Smooth muscle cell (in vitro differentiated cells): ENCODE results near the gene ELMO1. TPM values are rescaled to one million over a fixed set of nuclear protein-coding genes. Genes with fewer than 3 reads are reported as not detected.

ENCODE experiments used
- DNase-seq: peaks from one replicate; lab custom pipeline; 2025; ENCODE audit not compliant: unreplicated experiment; lab: John Stamatoyannopoulos, UW
- H2AFZ ChIP-seq: fragments of 200-600 bp; sonication (generic); 2 replicates; pipeline ENCODE4 v1.6.0; 2016; ENCODE audit warnings: antibody characterized with exemption, low read depth, mild to moderate bottlenecking
- H3F3A ChIP-seq: fragments of 200-600 bp; sonication (generic); 2 replicates; pipeline ENCODE4 v1.6.0; 2017; ENCODE audit warnings: antibody characterized with exemption, low read depth
- H3K27ac ChIP-seq: fragments of 200-600 bp; sonication (generic); 2 replicates; pipeline ENCODE4 v1.5.1; 2016; ENCODE audit warnings: low read depth, mild to moderate bottlenecking
- H3K27me3 ChIP-seq: fragments of 200-600 bp; sonication (generic); 2 replicates; pipeline ENCODE4 v1.6.1; 2016; ENCODE audit warnings: low read depth, mild to moderate bottlenecking
- H3K36me3 ChIP-seq: fragments of 200-600 bp; sonication (generic); 2 replicates; pipeline ENCODE4 v1.5.1; 2016; ENCODE audit warnings: low read depth
- H3K4me1 ChIP-seq: fragments of 200-600 bp; sonication (generic); 2 replicates; pipeline ENCODE4 v1.5.1; 2016; ENCODE audit warnings: low read depth
- H3K4me2 ChIP-seq: fragments of 200-600 bp; sonication (generic); 2 replicates; pipeline ENCODE4 v1.6.0; 2016; ENCODE audit warnings: mild to moderate bottlenecking
- H3K4me3 ChIP-seq: fragments of 200-600 bp; sonication (generic); 2 replicates; pipeline ENCODE4 v1.5.1; 2016; ENCODE audit warnings: mild to moderate bottlenecking
- H3K79me2 ChIP-seq: fragments of 200-600 bp; sonication (generic); 2 replicates; pipeline ENCODE4 v1.6.0; 2016; ENCODE audit warnings: low read depth, mild to moderate bottlenecking
- H3K9ac ChIP-seq: fragments of 200-600 bp; sonication (generic); 2 replicates; pipeline ENCODE4 v1.6.0; 2016; ENCODE audit warnings: low read depth
- H3K9me3 ChIP-seq: fragments of 200-600 bp; sonication (generic); replicated peaks from 2 replicates; pipeline ENCODE4 v1.5.1; 2016; ENCODE audit warnings: low read depth
- H4K20me1 ChIP-seq: fragments of 200-600 bp; sonication (generic); 2 replicates; pipeline ENCODE4 v1.6.0; 2016; ENCODE audit warnings: low read depth
- WGBS: methylation state at CpG from one replicate; pipeline ENCODE4 v1.1.7; 2016; ENCODE audit warnings: low lambda C conversion rate; 5-methylcytosine and 5-hydroxymethylcytosine counted together
- polyA plus RNA-seq: library from polyadenylated mRNA; unstranded; fragments of >200 nt; fragmentation: Nextera tagmentation; extraction: Ambion mirVana; gene quantifications from 2 replicates; pipeline ENCODE4 v1.2.1, GENCODE V29; 2016
- total RNA-seq: library from RNA; depleted of rRNA; stranded (reverse); fragments of >200 nt; gene quantifications from 2 replicates; pipeline ENCODE4 v1.2.3, GENCODE V29; 2014
- TF ChIP-seq, protein P1 (sequence below): fragments of 200-600 bp; sonication (generic); IDR thresholded peaks from 2 replicates; pipeline ENCODE4 v1.5.1; 2017; ENCODE audit warnings: borderline replicate concordance, mild to moderate bottlenecking, antibody characterized with exemption; ENCODE audit not compliant: insufficient read depth, poor library complexity, severe bottlenecking

Gene ELMO1
- total and polyA plus RNA-seq, 2 experiments from 2014 or later, result 8.2 to 36.0 TPM

DNA sequence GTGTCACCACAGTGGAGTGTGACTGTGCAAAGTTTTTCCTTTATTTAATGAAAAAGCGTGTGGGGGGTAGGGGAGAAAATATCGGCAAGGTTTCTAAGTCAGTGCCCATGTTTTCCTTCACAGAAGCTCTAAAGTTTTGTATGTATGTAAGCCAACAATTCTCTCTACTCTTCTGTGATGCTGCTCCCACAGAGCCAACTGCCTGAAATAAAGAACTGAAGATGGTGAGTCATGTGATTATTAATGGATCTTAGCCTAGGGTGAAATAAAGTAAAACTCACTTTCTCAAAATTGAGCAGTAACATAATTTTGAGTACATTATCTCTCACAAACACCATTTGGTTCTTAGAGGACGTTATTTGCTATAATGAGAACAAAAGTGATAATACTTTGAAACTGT is 143.7 kb downstream of the ELMO1 start:
- Histone ChIP-seq H3K36me3 (no peaks in the 10 kb centered on the region), H3K27me3 (no peaks in the 10 kb centered on the region), H3K27ac (no peak overlapping the region), H3K79me2 (no peaks in the 10 kb centered on the region), H4K20me1 (no peaks in the 10 kb centered on the region), H3K4me1 (no peaks in the 10 kb centered on the region), H2AFZ (no peak overlapping the region), H3K4me2 (no peak overlapping the region), H3K4me3 (no peak overlapping the region), H3K9me3 (no peaks in the 10 kb centered on the region), H3K9ac (no peak overlapping the region), H3F3A (no peaks in the 10 kb centered on the region)
- TF ChIP-seq, protein P1, sequence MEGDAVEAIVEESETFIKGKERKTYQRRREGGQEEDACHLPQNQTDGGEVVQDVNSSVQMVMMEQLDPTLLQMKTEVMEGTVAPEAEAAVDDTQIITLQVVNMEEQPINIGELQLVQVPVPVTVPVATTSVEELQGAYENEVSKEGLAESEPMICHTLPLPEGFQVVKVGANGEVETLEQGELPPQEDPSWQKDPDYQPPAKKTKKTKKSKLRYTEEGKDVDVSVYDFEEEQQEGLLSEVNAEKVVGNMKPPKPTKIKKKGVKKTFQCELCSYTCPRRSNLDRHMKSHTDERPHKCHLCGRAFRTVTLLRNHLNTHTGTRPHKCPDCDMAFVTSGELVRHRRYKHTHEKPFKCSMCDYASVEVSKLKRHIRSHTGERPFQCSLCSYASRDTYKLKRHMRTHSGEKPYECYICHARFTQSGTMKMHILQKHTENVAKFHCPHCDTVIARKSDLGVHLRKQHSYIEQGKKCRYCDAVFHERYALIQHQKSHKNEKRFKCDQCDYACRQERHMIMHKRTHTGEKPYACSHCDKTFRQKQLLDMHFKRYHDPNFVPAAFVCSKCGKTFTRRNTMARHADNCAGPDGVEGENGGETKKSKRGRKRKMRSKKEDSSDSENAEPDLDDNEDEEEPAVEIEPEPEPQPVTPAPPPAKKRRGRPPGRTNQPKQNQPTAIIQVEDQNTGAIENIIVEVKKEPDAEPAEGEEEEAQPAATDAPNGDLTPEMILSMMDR, result no peak
- no peak for DNase-seq
- WGBS, result 94% methylated on average over 3 of the region's 3 CpGs

DNA sequence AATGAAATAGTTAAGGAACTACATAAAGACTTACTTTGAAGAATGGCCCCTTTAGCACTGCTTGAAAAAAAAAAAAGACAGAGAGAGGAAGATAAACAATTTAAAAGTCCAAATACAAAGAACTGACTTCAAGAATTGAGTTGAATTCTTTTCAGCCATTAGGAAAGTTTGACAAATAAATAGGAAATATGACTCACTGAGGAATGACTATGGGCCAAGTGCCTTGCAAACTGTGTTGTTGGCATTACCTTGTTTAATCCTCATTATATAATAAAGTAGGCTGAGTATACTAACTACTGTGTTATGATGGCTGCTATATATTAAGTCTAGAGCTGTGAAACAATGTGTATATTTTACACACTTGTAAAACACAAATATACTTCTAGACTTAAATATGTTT is 151.1 kb downstream of the ELMO1 start:
- Histone ChIP-seq H3K9me3 (no peaks in the 10 kb centered on the region), H3K9ac (no peak overlapping the region), H3K4me2 (no peak overlapping the region), H3F3A (no peaks in the 10 kb centered on the region), H2AFZ (no peak overlapping the region), H3K4me3 (no peak overlapping the region), H3K27ac (no peak overlapping the region), H3K36me3 (no peaks in the 10 kb centered on the region), H3K79me2 (no peaks in the 10 kb centered on the region), H3K27me3 (no peaks in the 10 kb centered on the region), H3K4me1 (no peaks in the 10 kb centered on the region), H4K20me1 (no peaks in the 10 kb centered on the region)
- no peak for DNase-seq
- TF ChIP-seq, protein P1, result no peak

DNA sequence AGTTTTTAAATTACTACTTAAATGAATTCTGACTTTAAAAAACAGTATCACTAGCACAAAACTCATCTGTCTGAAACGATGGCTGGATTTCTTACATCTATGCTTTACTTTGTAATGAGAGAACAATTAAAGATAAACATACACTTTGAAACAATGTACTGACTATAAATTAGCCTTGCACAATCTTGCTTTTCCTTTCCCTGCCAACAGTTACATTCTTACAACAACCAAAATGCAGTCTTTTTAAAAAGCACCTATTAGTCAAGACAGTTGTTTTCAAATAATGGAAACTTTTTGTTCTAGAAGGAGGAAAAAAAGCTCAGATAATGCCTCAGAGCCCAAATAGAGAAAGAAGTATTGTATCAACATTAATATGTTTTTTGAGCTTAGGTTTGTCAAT is 153.3 kb downstream of the ELMO1 start:
- Histone ChIP-seq H4K20me1 (no peaks in the 10 kb centered on the region), H3K4me3 (no peak overlapping the region), H3K27ac (no peak overlapping the region), H3K36me3 (no peaks in the 10 kb centered on the region), H3K27me3 (no peaks in the 10 kb centered on the region), H3K9me3 (no peaks in the 10 kb centered on the region), H3K4me2 (no peak overlapping the region), H3K9ac (no peak overlapping the region), H3K4me1 (no peaks in the 10 kb centered on the region), H2AFZ (no peak overlapping the region), H3K79me2 (no peaks in the 10 kb centered on the region), H3F3A (no peaks in the 10 kb centered on the region)
- 71% methylated on average over 1 of the region's 1 CpG for WGBS
- TF ChIP-seq, protein P1, result no peak
- DNase-seq, result no peak

DNA sequence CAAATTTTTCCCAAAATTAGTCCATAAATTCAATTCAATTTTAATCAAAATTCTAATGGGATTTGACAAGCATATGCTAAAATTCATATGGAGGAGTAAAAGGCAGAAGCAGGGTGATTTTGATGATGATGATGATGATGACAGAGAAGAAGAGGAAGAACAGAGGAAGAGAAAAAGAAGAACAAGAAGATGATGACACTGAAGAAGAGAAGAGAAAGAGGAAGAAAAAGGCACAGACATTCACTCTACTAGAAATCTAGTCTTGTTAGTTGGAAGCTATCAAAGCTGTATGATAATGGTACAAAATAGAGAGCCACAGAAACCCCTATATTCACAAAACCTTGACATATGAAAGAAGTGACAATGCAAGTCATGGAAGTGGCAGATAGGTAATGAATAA is 157.9 kb downstream of the ELMO1 start:
- Histone ChIP-seq H3F3A (peaks cover 4% of the 10 kb centered on the region), H3K36me3 (no peaks in the 10 kb centered on the region), H4K20me1 (no peaks in the 10 kb centered on the region), H2AFZ (no peak overlapping the region), H3K79me2 (no peaks in the 10 kb centered on the region), H3K27ac (no peak overlapping the region), H3K9ac (no peak overlapping the region), H3K4me3 (no peak overlapping the region), H3K4me2 (no peak overlapping the region), H3K9me3 (no peaks in the 10 kb centered on the region), H3K4me1 (peaks cover 4% of the 10 kb centered on the region), H3K27me3 (no peaks in the 10 kb centered on the region)
- DNase-seq, result no peak
- TF ChIP-seq, protein P1, result no peak
